Smooth muscle cell (in vitro differentiated cells): ENCODE data around the gene USP5. TPM values are rescaled to one million over a fixed set of nuclear protein-coding genes. Genes with fewer than 3 reads are reported as not detected.
"Not testable (repeated sequence)": the region's sequence is repeated elsewhere in the genome, so short reads cannot be mapped to it uniquely, and the experiment has no call there.

ENCODE experiments used
- DNase-seq: peaks from one replicate; lab custom pipeline; 2025; ENCODE audit not compliant: unreplicated experiment; lab: John Stamatoyannopoulos, UW
- H2AFZ ChIP-seq: fragments of 200-600 bp; sonication (generic); 2 replicates; pipeline ENCODE4 v1.6.0; 2016; ENCODE audit warnings: antibody characterized with exemption, low read depth, mild to moderate bottlenecking
- H3F3A ChIP-seq: fragments of 200-600 bp; sonication (generic); 2 replicates; pipeline ENCODE4 v1.6.0; 2017; ENCODE audit warnings: antibody characterized with exemption, low read depth
- H3K27ac ChIP-seq: fragments of 200-600 bp; sonication (generic); 2 replicates; pipeline ENCODE4 v1.5.1; 2016; ENCODE audit warnings: low read depth, mild to moderate bottlenecking
- H3K27me3 ChIP-seq: fragments of 200-600 bp; sonication (generic); 2 replicates; pipeline ENCODE4 v1.6.1; 2016; ENCODE audit warnings: low read depth, mild to moderate bottlenecking
- H3K36me3 ChIP-seq: fragments of 200-600 bp; sonication (generic); 2 replicates; pipeline ENCODE4 v1.5.1; 2016; ENCODE audit warnings: low read depth
- H3K4me1 ChIP-seq: fragments of 200-600 bp; sonication (generic); 2 replicates; pipeline ENCODE4 v1.5.1; 2016; ENCODE audit warnings: low read depth
- H3K4me2 ChIP-seq: fragments of 200-600 bp; sonication (generic); 2 replicates; pipeline ENCODE4 v1.6.0; 2016; ENCODE audit warnings: mild to moderate bottlenecking
- H3K4me3 ChIP-seq: fragments of 200-600 bp; sonication (generic); 2 replicates; pipeline ENCODE4 v1.5.1; 2016; ENCODE audit warnings: mild to moderate bottlenecking
- H3K79me2 ChIP-seq: fragments of 200-600 bp; sonication (generic); 2 replicates; pipeline ENCODE4 v1.6.0; 2016; ENCODE audit warnings: low read depth, mild to moderate bottlenecking
- H3K9ac ChIP-seq: fragments of 200-600 bp; sonication (generic); 2 replicates; pipeline ENCODE4 v1.6.0; 2016; ENCODE audit warnings: low read depth
- H3K9me3 ChIP-seq: fragments of 200-600 bp; sonication (generic); replicated peaks from 2 replicates; pipeline ENCODE4 v1.5.1; 2016; ENCODE audit warnings: low read depth
- H4K20me1 ChIP-seq: fragments of 200-600 bp; sonication (generic); 2 replicates; pipeline ENCODE4 v1.6.0; 2016; ENCODE audit warnings: low read depth
- CTCF ChIP-seq: fragments of 200-600 bp; sonication (generic); IDR thresholded peaks from 2 replicates; pipeline ENCODE4 v1.5.1; 2017; ENCODE audit warnings: borderline replicate concordance, mild to moderate bottlenecking, antibody characterized with exemption; ENCODE audit not compliant: insufficient read depth, poor library complexity, severe bottlenecking
- WGBS: methylation state at CpG from one replicate; pipeline ENCODE4 v1.1.7; 2016; ENCODE audit warnings: low lambda C conversion rate; 5-methylcytosine and 5-hydroxymethylcytosine counted together
- polyA plus RNA-seq: library from polyadenylated mRNA; unstranded; fragments of >200 nt; fragmentation: Nextera tagmentation; extraction: Ambion mirVana; gene quantifications from 2 replicates; pipeline ENCODE4 v1.2.1, GENCODE V29; 2016
- total RNA-seq: library from RNA; depleted of rRNA; stranded (reverse); fragments of >200 nt; gene quantifications from 2 replicates; pipeline ENCODE4 v1.2.3, GENCODE V29; 2014

USP5 gene
- total and polyA plus RNA-seq, 2 experiments from 2014 or later, result 51.3 to 64.9 TPM

- Histone ChIP-seq H4K20me1 (peaks cover 47% of the 10 kb centered on the region), H3K4me3 (peak overlapping the region; percentile 99), H3K4me2 (peak overlapping the region; percentile 97), H3K4me1 (peaks cover 8% of the 10 kb centered on the region), H3K27me3 (no peaks in the 10 kb centered on the region), H3K36me3 (no peaks in the 10 kb centered on the region), H3F3A (peaks cover 53% of the 10 kb centered on the region), H3K27ac (peak overlapping the region; percentile 76), H3K9me3 (no peaks in the 10 kb centered on the region), H3K9ac (peak overlapping the region; percentile 94), H3K79me2 (peaks cover 20% of the 10 kb centered on the region), H2AFZ (no peak overlapping the region)
- no peak for DNase-seq
- 5% methylated on average over 22 of the region's 22 CpGs for WGBS
- TF ChIP-seq CTCF, result no peak
These were observed 16.5 kb downstream of the USP5 start for GRCh38 chr12:6868211-6869048.

GRCh38 chr12:6869049-6870021, 17.4 kb downstream of the USP5 start:
- Histone ChIP-seq H3K9me3 (no peaks in the 10 kb centered on the region), H3K4me1 (peaks cover 8% of the 10 kb centered on the region), H3K27ac (peak overlapping the region; percentile 76), H3K9ac (no peak overlapping the region), H3K27me3 (no peaks in the 10 kb centered on the region), H3K4me3 (peak overlapping the region; percentile 99), H3K36me3 (no peaks in the 10 kb centered on the region), H2AFZ (no peak overlapping the region), H3K79me2 (peaks cover 20% of the 10 kb centered on the region), H4K20me1 (peaks cover 47% of the 10 kb centered on the region), H3K4me2 (peak overlapping the region; percentile 97), H3F3A (peaks cover 50% of the 10 kb centered on the region)
- DNase-seq, result peak; percentile 19
- peak; percentile 93 for TF ChIP-seq CTCF
- WGBS, result 44% methylated on average over 12 of the region's 12 CpGs

GRCh38 chr12:6870304-6870703, 18.4 kb downstream of the USP5 start:
- not testable (repeated sequence) for H3K27me3 ChIP-seq, H3K9me3 ChIP-seq, H3K36me3 ChIP-seq, H3K9ac ChIP-seq, H3K4me3 ChIP-seq, H3K27ac ChIP-seq, H3K4me2 ChIP-seq, H3K4me1 ChIP-seq, H2AFZ ChIP-seq, DNase-seq
- Histone ChIP-seq H3K79me2 (peaks cover 20% of the 10 kb centered on the region), H3F3A (peaks cover 44% of the 10 kb centered on the region), H4K20me1 (peaks cover 47% of the 10 kb centered on the region)
- WGBS, result 94% methylated on average over 4 of the region's 4 CpGs
